ENCODE data around the gene ATF5.

GRCh38 chr19:49953416-49953815 is 24.4 kb downstream of the ATF5 start:
- no peak for TF ChIP-seq CTCF (IDR thresholded peaks at IDR 0.05; ENCODE audit: control extremely low read depth in 1 of 3, insufficient read depth in 1 of 3, low read depth in 1 of 3, low read length in 3 of 3)
- no peak for TF ChIP-seq SP1 (IDR thresholded peaks at IDR 0.05; ENCODE audit: low read depth, low read length)
- TF ChIP-seq EZH2 (IDR thresholded peaks at IDR 0.05; ENCODE audit: low read depth, low read length, severe bottlenecking): no peak
- TF ChIP-seq POLR2AphosphoS5 (IDR thresholded peaks at IDR 0.05; ENCODE audit: low read depth, low read length): no peak
- TF ChIP-seq POLR2A (IDR thresholded peaks at IDR 0.05; ENCODE audit: control extremely low read depth in 1 of 2, low read depth in 2 of 2, low read length in 2 of 2): no peak
- TF ChIP-seq FOSL1 (IDR thresholded peaks at IDR 0.05; ENCODE audit: insufficient read depth, low read depth, low read length): no peak

Data from H1 (cell line).